Thyroid gland (tissue), 4 donors: Measurements from ENCODE around the gene EIF2B1. TPM values are rescaled to one million over a fixed set of nuclear protein-coding genes. Genes with fewer than 3 reads are reported as not detected.

Experiments used
- DNase-seq, 2 donors: peaks; one replicate each; pipeline ENCODE4 v3.0.0-alpha.2; 2019
- H3K27ac ChIP-seq, 3 donors: fragments of 200-600 bp; sonication (generic); 1 replicate in 2 of 3; 2 replicates in 1 of 3; pipeline ENCODE4 v1.5.1; 2016 to 2019; ENCODE audit warnings: mild to moderate bottlenecking in 1 of 3, moderate library complexity in 1 of 3
- H3K27me3 ChIP-seq: fragments of 200-600 bp; sonication (generic); one replicate; pipeline ENCODE4 v1.5.1; 2019
- H3K36me3 ChIP-seq, 2 donors: fragments of 200-600 bp; sonication (generic); one replicate each; pipeline ENCODE4 v1.5.1; 2016 to 2019
- H3K4me1 ChIP-seq, 2 donors: fragments of 200-600 bp; sonication (generic); one replicate each; pipeline ENCODE4 v1.5.1; 2017 to 2019
- H3K4me3 ChIP-seq, 3 donors: fragments of 200-600 bp; sonication (generic); replicated peaks in 1 of 3; 1 replicate in 2 of 3; 2 replicates in 1 of 3; pipeline ENCODE4 v1.5.1; 2016; ENCODE audit warnings: mild to moderate bottlenecking in 1 of 3
- H3K9me3 ChIP-seq: fragments of 200-600 bp; sonication (generic); one replicate; pipeline ENCODE4 v1.5.1; 2017
- POLR2A ChIP-seq, 2 donors: fragments of 450-650 bp; IDR thresholded peaks; one replicate each; pipeline ENCODE4 v1.6.1; 2017; ENCODE audit warnings: antibody characterized with exemption in 2 of 2, mild to moderate bottlenecking in 2 of 2, moderate library complexity in 1 of 2
- WGBS, 2 donors: methylation state at CpG; one replicate each; pipeline ENCODE4 v1.1.5; 2017; 5-methylcytosine and 5-hydroxymethylcytosine counted together
- intact Hi-C: fragments of 100-400 bp; cut with DNase I; formaldehyde crosslinking; loops from one replicate; pipeline ENCODE4 v1.15.1; 2023
- total RNA-seq, 4 donors: library from RNA; depleted of rRNA; stranded (reverse); fragments of >200 nt; gene quantifications; one replicate each; pipeline ENCODE4 v1.2.3, GENCODE V29; 2016
- TF ChIP-seq, protein P1 (sequence below), 6 experiments: fragments of 200-600 bp in 3 of 6; fragments of 450-650 bp in 3 of 6; sonication (generic) in 3 of 6; IDR thresholded peaks; one replicate each; pipeline ENCODE4 v1.5.1; 2016 to 2019; ENCODE audit warnings: antibody characterized with exemption in 6 of 6, mild to moderate bottlenecking in 2 of 6, inconsistent platforms in 1 of 6, moderate library complexity in 1 of 6

The EIF2B1 gene
- total RNA-seq, 4 donors from 2014 or later: 86.9 to 146 (median 128) TPM

DNA sequence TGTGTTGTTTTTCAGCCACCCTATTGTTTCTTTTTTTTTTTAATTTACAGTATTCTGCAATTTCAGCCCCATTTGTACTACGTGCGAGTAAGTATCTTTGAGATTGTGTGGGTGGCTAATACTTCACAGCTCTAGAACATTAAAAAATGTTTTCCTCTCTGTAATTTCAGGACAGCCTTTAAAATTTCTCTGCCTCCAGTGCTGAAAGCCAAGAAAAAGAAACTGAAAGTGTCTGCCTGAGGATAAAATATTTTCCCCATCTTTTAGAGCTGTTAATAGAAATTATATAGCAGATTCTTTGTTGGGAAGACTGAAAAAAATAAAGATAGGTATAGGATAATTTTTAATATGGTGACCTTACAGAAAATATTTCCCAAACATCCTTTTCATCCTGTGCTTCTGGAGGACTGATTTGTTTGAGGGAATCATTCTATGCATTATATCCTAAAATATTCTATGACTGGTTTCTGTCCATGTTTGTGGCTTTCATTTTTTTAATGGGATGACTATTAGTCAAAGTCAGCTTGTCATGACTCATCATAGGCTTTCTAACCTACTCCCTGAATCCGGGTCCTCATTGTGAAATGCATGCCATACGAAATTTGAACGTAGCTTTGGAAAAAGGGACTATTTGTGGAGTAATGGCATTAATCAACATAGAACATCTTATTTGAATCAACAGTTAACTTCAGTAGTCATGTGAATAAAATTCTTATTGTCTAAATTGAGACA is 26.7 kb upstream of the EIF2B1 start:
- WGBS, 2 donors: 90 to 91% methylated on average over 5 of the region's 5 CpGs
- no peak overlapping the region for H3K27ac ChIP-seq
- no peaks in the 10 kb centered on the region for H3K4me1 ChIP-seq
- no peak for DNase-seq
- H3K36me3 ChIP-seq: peaks cover 11 to 12% of the 10 kb centered on the region in 2 donors
- no peak for TF ChIP-seq POLR2A (IDR thresholded peaks at IDR 0.05)
- TF ChIP-seq, protein P1, sequence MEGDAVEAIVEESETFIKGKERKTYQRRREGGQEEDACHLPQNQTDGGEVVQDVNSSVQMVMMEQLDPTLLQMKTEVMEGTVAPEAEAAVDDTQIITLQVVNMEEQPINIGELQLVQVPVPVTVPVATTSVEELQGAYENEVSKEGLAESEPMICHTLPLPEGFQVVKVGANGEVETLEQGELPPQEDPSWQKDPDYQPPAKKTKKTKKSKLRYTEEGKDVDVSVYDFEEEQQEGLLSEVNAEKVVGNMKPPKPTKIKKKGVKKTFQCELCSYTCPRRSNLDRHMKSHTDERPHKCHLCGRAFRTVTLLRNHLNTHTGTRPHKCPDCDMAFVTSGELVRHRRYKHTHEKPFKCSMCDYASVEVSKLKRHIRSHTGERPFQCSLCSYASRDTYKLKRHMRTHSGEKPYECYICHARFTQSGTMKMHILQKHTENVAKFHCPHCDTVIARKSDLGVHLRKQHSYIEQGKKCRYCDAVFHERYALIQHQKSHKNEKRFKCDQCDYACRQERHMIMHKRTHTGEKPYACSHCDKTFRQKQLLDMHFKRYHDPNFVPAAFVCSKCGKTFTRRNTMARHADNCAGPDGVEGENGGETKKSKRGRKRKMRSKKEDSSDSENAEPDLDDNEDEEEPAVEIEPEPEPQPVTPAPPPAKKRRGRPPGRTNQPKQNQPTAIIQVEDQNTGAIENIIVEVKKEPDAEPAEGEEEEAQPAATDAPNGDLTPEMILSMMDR (IDR thresholded peaks at IDR 0.05): no peak
- H3K9me3 ChIP-seq: no peaks in the 10 kb centered on the region
- no peak overlapping the region for H3K4me3 ChIP-seq
- no peaks in the 10 kb centered on the region for H3K27me3 ChIP-seq
- intact Hi-C loops: no loop called here

DNA sequence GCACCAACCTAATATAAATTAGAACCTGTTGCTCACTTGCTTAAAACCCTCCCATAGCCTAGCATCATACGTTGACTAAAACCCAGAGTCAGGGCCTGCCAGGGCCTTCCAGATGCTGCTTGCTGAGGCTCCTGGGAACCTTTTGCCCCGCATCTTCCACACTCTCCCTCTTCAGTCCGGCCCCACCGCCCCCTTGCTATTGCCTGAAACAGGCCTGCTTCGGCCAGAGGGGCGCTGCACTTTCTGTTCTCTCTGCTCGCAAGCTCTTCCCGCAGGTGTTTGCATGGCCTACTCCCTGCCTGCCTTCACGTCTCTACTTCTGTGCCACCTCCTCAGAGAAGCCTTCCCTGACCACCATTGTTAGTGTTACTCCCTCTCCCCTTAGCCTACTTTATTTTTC is 23.7 kb upstream of the EIF2B1 start:
- no peak overlapping the region for H3K4me3 ChIP-seq
- no peaks in the 10 kb centered on the region for H3K4me1 ChIP-seq
- 91% methylated on average over 9 of the region's 9 CpGs for WGBS, 2 donors
- no peak overlapping the region for H3K27ac ChIP-seq
- TF ChIP-seq POLR2A (IDR thresholded peaks at IDR 0.05): no peak
- TF ChIP-seq, protein P1 (IDR thresholded peaks at IDR 0.05): no peak
- H3K36me3 ChIP-seq: peaks cover 11 to 25% of the 10 kb centered on the region in 2 donors
- no peak for DNase-seq
- H3K9me3 ChIP-seq: no peaks in the 10 kb centered on the region
- H3K27me3 ChIP-seq: no peaks in the 10 kb centered on the region
- intact Hi-C loops: no loop called here

DNA sequence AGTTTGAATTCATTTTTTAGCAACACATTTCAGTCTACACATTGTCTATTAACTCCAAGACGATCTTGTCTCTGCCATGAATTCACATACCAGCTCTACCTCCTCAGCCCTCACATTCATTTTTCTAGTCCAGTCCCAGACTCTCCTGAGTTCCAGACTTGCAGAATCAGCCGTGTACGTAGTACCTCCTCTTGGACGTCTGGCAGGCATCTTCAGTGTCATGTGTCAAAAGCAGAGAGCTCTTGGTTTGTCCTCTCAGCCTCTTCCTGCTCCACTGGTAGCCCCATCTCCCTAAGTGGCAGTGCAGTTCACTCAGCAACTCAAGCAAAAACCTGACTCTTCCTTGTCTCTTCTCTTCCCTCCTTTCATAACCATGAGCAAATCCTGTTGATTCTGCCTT is 22.9 kb upstream of the EIF2B1 start:
- Histone ChIP-seq H3K4me1 (no peaks in the 10 kb centered on the region), H3K27me3 (no peaks in the 10 kb centered on the region), H3K36me3 (peaks cover 11 to 33% of the 10 kb centered on the region in 2 donors), H3K4me3 (no peak overlapping the region), H3K9me3 (no peaks in the 10 kb centered on the region), H3K27ac (no peak overlapping the region)
- intact Hi-C loops: no loop called here
- WGBS, 2 donors: 74 to 76% methylated on average over 4 of the region's 4 CpGs
- no peak for DNase-seq
- TF ChIP-seq, protein P1 (IDR thresholded peaks at IDR 0.05): no peak

DNA sequence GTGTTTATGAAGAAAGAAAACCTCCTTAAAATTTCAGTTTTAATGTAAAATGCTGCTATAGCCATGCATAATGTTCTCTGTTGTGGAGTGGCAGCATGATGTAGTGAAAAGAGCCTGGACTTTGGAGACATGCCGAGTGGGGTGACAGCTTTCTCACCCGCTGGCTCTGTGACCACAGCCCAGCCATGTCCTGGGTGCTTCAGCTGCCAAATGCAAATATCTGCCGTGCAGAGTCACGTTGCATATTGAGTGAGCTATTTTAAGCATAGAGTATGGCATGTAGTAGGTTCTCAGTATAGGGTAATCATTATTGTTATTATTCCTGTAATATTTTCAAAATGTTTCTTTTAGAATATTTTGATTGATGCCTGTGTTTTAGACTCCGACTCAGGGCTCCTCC is 21.9 kb upstream of the EIF2B1 start:
- DNase-seq: no peak
- WGBS, 2 donors: 94% methylated on average over 5 of the region's 5 CpGs
- H3K4me3 ChIP-seq: no peak overlapping the region
- H3K27me3 ChIP-seq: no peaks in the 10 kb centered on the region
- H3K27ac ChIP-seq: no peak overlapping the region
- TF ChIP-seq POLR2A (IDR thresholded peaks at IDR 0.05): no peak
- TF ChIP-seq, protein P1 (IDR thresholded peaks at IDR 0.05): no peak
- no peaks in the 10 kb centered on the region for H3K9me3 ChIP-seq
- H3K4me1 ChIP-seq: no peaks in the 10 kb centered on the region
- H3K36me3 ChIP-seq: peaks cover 11 to 37% of the 10 kb centered on the region in 2 donors
- intact Hi-C loops: no loop called here

DNA sequence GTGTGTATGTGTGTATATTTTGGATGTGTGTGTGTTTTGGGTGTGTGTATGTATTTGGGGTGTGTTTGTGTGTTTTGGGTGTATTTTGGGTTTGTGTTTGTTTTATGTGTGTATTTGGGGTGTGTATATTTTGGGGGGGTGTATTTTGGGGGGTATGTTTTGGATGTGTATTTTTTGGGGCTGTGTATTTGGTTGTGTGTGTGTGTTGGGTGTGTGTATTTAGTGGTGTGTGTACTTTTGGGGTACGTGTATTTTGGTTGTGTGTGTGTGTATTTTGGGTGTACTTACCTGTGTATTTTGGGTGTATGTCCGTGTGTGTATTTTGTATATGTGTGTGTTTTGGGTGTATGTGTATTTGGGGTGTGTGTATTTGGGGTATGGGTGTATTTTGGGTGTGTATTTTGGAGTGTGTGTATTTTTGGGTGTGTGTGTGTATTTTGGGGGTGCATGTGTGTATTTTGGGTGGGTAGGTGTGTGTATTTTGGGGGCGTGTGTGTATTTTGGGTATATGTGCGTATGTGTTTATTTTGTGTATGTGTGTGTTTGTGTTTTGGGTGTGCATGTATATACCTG is 20.7 kb upstream of the EIF2B1 start:
- WGBS, 2 donors: 93 to 98% methylated on average over 4 of the region's 4 CpGs
- H3K36me3 ChIP-seq: peaks cover 5 to 32% of the 10 kb centered on the region in 2 donors
- no peaks in the 10 kb centered on the region for H3K9me3 ChIP-seq
- no peak for DNase-seq
- H3K27me3 ChIP-seq: no peaks in the 10 kb centered on the region
- H3K4me3 ChIP-seq: no peak overlapping the region
- no peak overlapping the region for H3K27ac ChIP-seq
- intact Hi-C loops: no loop called here
- H3K4me1 ChIP-seq: no peaks in the 10 kb centered on the region
- TF ChIP-seq POLR2A (IDR thresholded peaks at IDR 0.05): no peak
- TF ChIP-seq, protein P1 (IDR thresholded peaks at IDR 0.05): no peak
